NB4 (cell line): Measurements from ENCODE around the gene TIGAR.

Experiments used
- DNase-seq: peaks from one replicate; pipeline ENCODE4 v3.0.0; 2010; ENCODE audit warnings: low read depth
- H3K4me3 ChIP-seq: one replicate; pipeline ENCODE4 v1.5.1; 2011; ENCODE audit warnings: mild to moderate bottlenecking, low read depth, low read length, moderate library complexity
- CTCF ChIP-seq: IDR thresholded peaks from one replicate; pipeline ENCODE4 v1.5.1; 2012; ENCODE audit warnings: low read depth, low read length
- MAX ChIP-seq: IDR thresholded peaks from 2 replicates; pipeline ENCODE4 v1.6.1; 2011; ENCODE audit warnings: low read depth, low read length
- MYC ChIP-seq: IDR thresholded peaks from 2 replicates; pipeline ENCODE4 v1.6.1; 2011; ENCODE audit warnings: low read depth, low read length
- POLR2A ChIP-seq: IDR thresholded peaks from 2 replicates; pipeline ENCODE4 v1.6.1; 2011; ENCODE audit warnings: mild to moderate bottlenecking; ENCODE audit not compliant: insufficient read length; ENCODE audit errors: extremely low read depth

TIGAR gene

GRCh38 chr12:4320853-4321701 lies at the start of gene TIGAR:
Gene TIGAR, plus strand, starts transcription at chr12:4321213. Its CDS starts 59 bp downstream, at chr12:4321272.
- TF ChIP-seq MAX (peak; percentile 41; the same call in 1 of the 2 replicates), MYC (no peak; the same call in 1 of the 2 replicates), POLR2A (peak; percentile 35)
- DNase-seq = peak; percentile 95
- H3K4me3 ChIP-seq = peak within 1 kb of the TSS; percentile 80

- H3K4me3 ChIP-seq = peak overlapping the region; percentile 64
- TF ChIP-seq CTCF = no peak
- no peak for TF ChIP-seq POLR2A
- peak; percentile 97 for DNase-seq
Observed at GRCh38 chr12:4271717-4272423, 49.1 kb upstream of the TIGAR start.

GRCh38 chr12:4272424-4273272 lies 48.4 kb upstream of the TIGAR start:
- DNase-seq = peak; percentile 89
- peak overlapping the region; percentile 57 for H3K4me3 ChIP-seq

GRCh38 chr12:4273273-4273651 lies 47.8 kb upstream of the TIGAR start:
- no peak for DNase-seq
- TF ChIP-seq POLR2A = no peak
- no peak for TF ChIP-seq MAX
- no peak for TF ChIP-seq CTCF
- peak overlapping the region; percentile 93 for H3K4me3 ChIP-seq

More at GRCh38 chr12:4272424-4273272, 48.4 kb upstream of the TIGAR start:
- TF ChIP-seq MYC = peak; percentile 94
- TF ChIP-seq POLR2A = peak; percentile 75
- peak; percentile 95 for TF ChIP-seq MAX
- TF ChIP-seq CTCF = no peak

GRCh38 chr12:4273652-4274395 lies 47.2 kb upstream of the TIGAR start, which contains the start of gene CCND2:
Gene CCND2, plus strand, starts transcription at chr12:4273762. Its CDS starts 279 bp downstream, at chr12:4274041.
- peak; percentile 97 for DNase-seq
- peak within 1 kb of the TSS; percentile 93 for H3K4me3 ChIP-seq
- TF ChIP-seq MAX = peak; percentile 50
- TF ChIP-seq MYC = peak; percentile 67
- peak; percentile 94 for TF ChIP-seq POLR2A
- no peak for TF ChIP-seq CTCF
